WTC11 (cell line): ENCODE measurements around the gene PROK2. TPM values are rescaled to one million over a fixed set of nuclear protein-coding genes. Genes with fewer than 3 reads are reported as not detected.

ENCODE experiments used
- ATAC-seq: fragments of 200-7000 bp; cut with Tn5 transposase; 2 replicates; pipeline ENCODE4 v1.10.0; 2021; ENCODE audit warnings: mild to moderate bottlenecking, moderate library complexity
- CTCF ChIA-PET: fragments of 300-600 bp; sonication (Branson Sonifier 250); formaldehyde crosslinking; loops from one replicate; lab custom pipeline; 2021; ENCODE audit warnings: antibody characterized with exemption; lab: Charles Lee
- POLR2A ChIA-PET: fragments of 350-600 bp; sonication (Branson Sonifier 250); formaldehyde crosslinking; loops from one replicate; lab custom pipeline; 2021; ENCODE audit warnings: antibody characterized with exemption; lab: Charles Lee
- DNase-seq: peaks from one replicate; pipeline ENCODE4 v3.0.0; 2021; ENCODE audit warnings: low spot score
- H3K27ac Mint-ChIP-seq: 2 replicates; pipeline ENCODE4 v1.8.0; 2021; ENCODE audit warnings: mixed read lengths
- H3K27me3 Mint-ChIP-seq: 2 replicates; pipeline ENCODE4 v1.8.0; 2021; ENCODE audit warnings: low read depth, mild to moderate bottlenecking, moderate library complexity, mixed read lengths
- H3K36me3 Mint-ChIP-seq: 2 replicates; pipeline ENCODE4 v1.8.0; 2021; ENCODE audit warnings: mixed read lengths
- H3K4me1 Mint-ChIP-seq: 2 replicates; pipeline ENCODE4 v1.8.0; 2022; ENCODE audit warnings: mixed read lengths
- H3K4me3 Mint-ChIP-seq: 2 replicates; pipeline ENCODE4 v1.8.0; 2021; ENCODE audit warnings: mild to moderate bottlenecking, moderate library complexity, mixed read lengths
- H3K9me3 Mint-ChIP-seq: 2 replicates; pipeline ENCODE4 v1.8.0; 2021; ENCODE audit warnings: mixed read lengths
- ARID4B ChIP-seq: sonication (generic); formaldehyde crosslinking; IDR thresholded peaks from 2 replicates; pipeline ENCODE4 v1.8.0; 2023; ENCODE audit warnings: missing genetic modification reagents, mild to moderate bottlenecking, borderline replicate concordance
- ATF3 ChIP-seq: sonication (generic); formaldehyde crosslinking; conservative IDR thresholded peaks from 2 replicates; pipeline ENCODE4 v1.8.1; 2022; ENCODE audit warnings: mild to moderate bottlenecking, missing genetic modification reagents
- ATF6 ChIP-seq: sonication (generic); formaldehyde crosslinking; IDR thresholded peaks from 2 replicates; pipeline ENCODE4 v1.8.1; 2023; ENCODE audit warnings: mild to moderate bottlenecking, missing genetic modification reagents
- E2F4 ChIP-seq: sonication (generic); formaldehyde crosslinking; IDR thresholded peaks from 2 replicates; pipeline ENCODE4 v1.8.1; 2022; ENCODE audit warnings: low read depth, mild to moderate bottlenecking, moderate library complexity, missing genetic modification reagents, borderline replicate concordance
- FOXK1 ChIP-seq: sonication (generic); formaldehyde crosslinking; IDR thresholded peaks from 2 replicates; pipeline ENCODE4 v1.8.0; 2022; ENCODE audit warnings: mild to moderate bottlenecking, moderate library complexity, missing genetic modification reagents
- GABPB1 ChIP-seq: sonication (generic); formaldehyde crosslinking; IDR thresholded peaks from 2 replicates; pipeline ENCODE4 v1.8.1; 2023; ENCODE audit warnings: mild to moderate bottlenecking, missing genetic modification reagents
- HMGA2 ChIP-seq: fragments of 250-450 bp; sonication (Bioruptor Pico); IDR thresholded peaks from 2 replicates; pipeline ENCODE4 v1.4.0; 2021; ENCODE audit warnings: mild to moderate bottlenecking, moderate library complexity
- IRF1 ChIP-seq: sonication (generic); formaldehyde crosslinking; IDR thresholded peaks from 2 replicates; pipeline ENCODE4 v1.8.0; 2023; ENCODE audit warnings: missing genetic modification reagents
- MAX ChIP-seq: sonication (generic); formaldehyde crosslinking; IDR thresholded peaks from 2 replicates; pipeline ENCODE4 v1.8.0; 2022; ENCODE audit warnings: mild to moderate bottlenecking, missing genetic modification reagents
- MLX ChIP-seq: sonication (generic); formaldehyde crosslinking; IDR thresholded peaks from 2 replicates; pipeline ENCODE4 v1.8.1; 2023; ENCODE audit warnings: mild to moderate bottlenecking, missing genetic modification reagents, moderate library complexity
- NR2C2 ChIP-seq: sonication (generic); formaldehyde crosslinking; IDR thresholded peaks from 2 replicates; pipeline ENCODE4 v1.8.0; 2022; ENCODE audit warnings: mild to moderate bottlenecking, missing genetic modification reagents
- OVOL2 ChIP-seq: fragments of 250-450 bp; sonication (Bioruptor Pico); IDR thresholded peaks from 2 replicates; pipeline ENCODE4 v1.9.0; 2021; ENCODE audit warnings: mild to moderate bottlenecking, borderline replicate concordance
- PREB ChIP-seq: sonication (generic); formaldehyde crosslinking; IDR thresholded peaks from 2 replicates; pipeline ENCODE4 v1.8.1; 2022; ENCODE audit warnings: mild to moderate bottlenecking, missing genetic modification reagents, moderate library complexity, borderline replicate concordance
- SMAD4 ChIP-seq: sonication (generic); formaldehyde crosslinking; IDR thresholded peaks from 2 replicates; pipeline ENCODE4 v1.8.0; 2022; ENCODE audit warnings: mild to moderate bottlenecking, missing genetic modification reagents
- TCF7 ChIP-seq: sonication (generic); formaldehyde crosslinking; IDR thresholded peaks from 2 replicates; pipeline ENCODE4 v1.8.0; 2022; ENCODE audit warnings: mild to moderate bottlenecking, low read depth, missing genetic modification reagents, moderate library complexity
- USF2 ChIP-seq: sonication (generic); formaldehyde crosslinking; IDR thresholded peaks from 2 replicates; pipeline ENCODE4 v1.8.1; 2023; ENCODE audit warnings: mild to moderate bottlenecking, missing genetic modification reagents, moderate library complexity
- ZNF121 ChIP-seq: sonication (generic); formaldehyde crosslinking; IDR thresholded peaks from 2 replicates; pipeline ENCODE4 v1.8.0; 2023; ENCODE audit warnings: missing genetic modification reagents
- ZNF671 ChIP-seq: fragments of 250-450 bp; sonication (Bioruptor Pico); IDR thresholded peaks from 2 replicates; pipeline ENCODE4 v1.8.0; 2021; ENCODE audit warnings: mild to moderate bottlenecking
- ZSCAN18 ChIP-seq: fragments of 250-450 bp; sonication (Bioruptor Pico); IDR thresholded peaks from 2 replicates; pipeline ENCODE4 v2.1.2; 2022; ENCODE audit warnings: mild to moderate bottlenecking, moderate library complexity
- total RNA-seq: library from RNA; stranded (reverse); gene quantifications from 3 replicates; pipeline ENCODE4 v1.2.3, GENCODE V29; 2021

PROK2 gene
- total RNA-seq, 1 experiment from 2014 or later, result 0.92 TPM

- TF ChIP-seq ZSCAN18 (no peak), IRF1 (CRISPR knock-in tag) (no peak), GABPB1 (CRISPR knock-in tag) (no peak), MAX (no peak), ZNF671 (CRISPR knock-in tag) (no peak), FOXK1 (no peak)
- TF ChIP-seq, all 79 proteins: peak for 0
Observed at GRCh38 chr3:71825551-71826283, 40.8 kb upstream of the PROK2 start (continued).

- Mint-ChIP-seq H3K4me3 (no peak overlapping the region), H3K4me1 (peaks cover 15% of the 10 kb centered on the region), H3K9me3 (no peaks in the 10 kb centered on the region), H3K27ac (no peak overlapping the region), H3K27me3 (peaks cover 96% of the 10 kb centered on the region), H3K36me3 (no peaks in the 10 kb centered on the region)
- ChIA-PET POLR2A (interaction anchor here (0.7 kb wide), 1 partner anchor 1973 kb away, joined by 3 read pairs; no protein-coding TSS in a partner anchor), CTCF (no interaction called here)
- no peak for DNase-seq
- no peak for ATAC-seq
- TF ChIP-seq GABPB1 (CRISPR knock-in tag), result no peak
- TF ChIP-seq FOXK1, result no peak
- TF ChIP-seq ZNF121 (CRISPR knock-in tag), result no peak
- TF ChIP-seq TCF7, result no peak
- no peak for TF ChIP-seq USF2 (CRISPR knock-in tag)
- TF ChIP-seq ATF3, result no peak
- no peak for TF ChIP-seq PREB
- TF ChIP-seq E2F4, result no peak
- no peak for TF ChIP-seq NR2C2 (CRISPR knock-in tag)
- no peak for TF ChIP-seq SMAD4 (CRISPR knock-in tag)
- no peak for TF ChIP-seq ATF6 (CRISPR knock-in tag)
- no peak for TF ChIP-seq HMGA2 (CRISPR knock-in tag)
- no peak for TF ChIP-seq MLX (CRISPR knock-in tag)
- no peak for TF ChIP-seq ARID4B (CRISPR knock-in tag)
- no peak for TF ChIP-seq OVOL2 (CRISPR knock-in tag)
Observed at GRCh38 chr3:71821116-71821515, 36.2 kb upstream of the PROK2 start.
